ENCODE results near the gene TJP1.

DNA sequence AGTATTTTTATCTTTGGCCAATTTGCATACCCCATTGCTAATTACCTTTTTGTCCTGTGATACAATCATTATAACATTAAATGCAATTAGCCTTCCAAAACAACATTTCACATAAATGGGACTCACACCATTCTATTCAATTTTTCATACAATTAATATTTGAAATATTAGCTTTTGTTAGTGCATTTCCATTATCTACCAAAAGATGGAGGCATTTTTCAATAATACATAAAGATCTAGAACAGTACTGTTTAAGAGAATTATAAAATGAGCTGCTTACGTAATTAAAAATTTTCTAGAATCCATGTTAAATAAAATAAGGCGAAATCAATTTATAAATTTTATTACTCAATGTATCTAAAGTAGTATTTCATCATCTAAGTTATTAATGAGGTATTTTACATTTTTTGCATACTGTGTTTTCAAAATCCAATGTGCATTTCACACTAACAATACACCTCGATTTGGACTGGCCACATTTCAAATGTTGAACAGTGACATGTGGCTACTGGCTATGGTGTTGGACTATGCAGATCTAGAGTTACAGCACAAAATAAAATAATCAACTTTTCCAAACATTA lies 74.3 kb downstream of the TJP1 start:
- TF ChIP-seq, protein P1, sequence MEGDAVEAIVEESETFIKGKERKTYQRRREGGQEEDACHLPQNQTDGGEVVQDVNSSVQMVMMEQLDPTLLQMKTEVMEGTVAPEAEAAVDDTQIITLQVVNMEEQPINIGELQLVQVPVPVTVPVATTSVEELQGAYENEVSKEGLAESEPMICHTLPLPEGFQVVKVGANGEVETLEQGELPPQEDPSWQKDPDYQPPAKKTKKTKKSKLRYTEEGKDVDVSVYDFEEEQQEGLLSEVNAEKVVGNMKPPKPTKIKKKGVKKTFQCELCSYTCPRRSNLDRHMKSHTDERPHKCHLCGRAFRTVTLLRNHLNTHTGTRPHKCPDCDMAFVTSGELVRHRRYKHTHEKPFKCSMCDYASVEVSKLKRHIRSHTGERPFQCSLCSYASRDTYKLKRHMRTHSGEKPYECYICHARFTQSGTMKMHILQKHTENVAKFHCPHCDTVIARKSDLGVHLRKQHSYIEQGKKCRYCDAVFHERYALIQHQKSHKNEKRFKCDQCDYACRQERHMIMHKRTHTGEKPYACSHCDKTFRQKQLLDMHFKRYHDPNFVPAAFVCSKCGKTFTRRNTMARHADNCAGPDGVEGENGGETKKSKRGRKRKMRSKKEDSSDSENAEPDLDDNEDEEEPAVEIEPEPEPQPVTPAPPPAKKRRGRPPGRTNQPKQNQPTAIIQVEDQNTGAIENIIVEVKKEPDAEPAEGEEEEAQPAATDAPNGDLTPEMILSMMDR (optimal IDR thresholded peaks at IDR 0.05 in 1 of 3, IDR thresholded peaks at IDR 0.05 in 1 of 3, conservative IDR thresholded peaks at IDR 0.05 in 1 of 3; ENCODE audit: extremely low read depth in 1 of 3, insufficient read depth in 2 of 3, low read length in 3 of 3) = no peak
- TF ChIP-seq EZH2 (IDR thresholded peaks at IDR 0.05; ENCODE audit: low read length) = no peak
